ENCODE data around the gene RCC2. TPM values are rescaled to one million over a fixed set of nuclear protein-coding genes. Genes with fewer than 3 reads are reported as not detected.

RCC2 gene
- total RNA-seq, 2 experiments from 2014 or later = 145 to 147 TPM

DNA sequence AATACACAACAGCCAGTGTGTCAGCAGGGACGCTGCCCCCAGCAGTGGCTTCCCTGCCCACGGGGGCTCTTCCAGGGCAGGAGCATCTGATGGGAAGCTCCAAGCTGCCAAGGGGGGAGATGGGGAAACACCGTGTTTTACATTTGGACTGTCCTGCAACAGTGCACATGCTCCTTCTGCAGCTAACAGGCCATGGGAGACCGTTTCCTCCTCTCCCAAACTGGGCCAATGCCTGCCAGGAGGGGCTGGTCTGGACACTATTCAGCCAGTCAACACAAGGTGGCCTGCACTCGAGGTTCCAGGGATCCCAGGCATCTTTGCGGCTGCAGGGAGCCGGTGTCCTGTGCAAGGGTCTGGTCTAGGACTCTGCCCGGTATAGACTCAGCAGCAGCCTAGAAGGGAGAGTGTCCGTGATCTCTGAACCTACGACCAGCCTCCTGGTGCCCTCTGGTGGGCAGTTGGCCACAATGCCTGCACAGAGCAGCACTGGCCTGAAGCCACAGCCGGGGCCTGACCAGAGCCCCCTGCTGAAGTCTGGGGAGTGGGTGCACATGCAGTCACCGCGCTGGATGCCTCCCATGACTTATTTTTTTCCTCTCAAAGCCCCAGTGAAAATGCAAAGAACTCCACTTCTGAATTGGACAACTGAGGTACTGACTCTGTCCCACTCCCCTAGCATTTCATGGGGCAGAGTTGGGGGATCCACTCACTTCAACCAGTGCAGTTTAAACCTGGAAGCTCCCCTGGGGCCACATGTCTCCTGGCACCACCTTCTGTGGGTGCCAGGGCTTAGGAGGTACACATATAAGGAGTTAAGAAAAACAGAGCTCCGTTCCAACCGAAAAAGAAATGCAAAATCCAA is 33.3 kb downstream of the RCC2 start:
- no peaks in the 10 kb centered on the region for H3K9me3 Mint-ChIP-seq
- DNase-seq = peak; percentile 67
- peak; percentile 89 for ATAC-seq
- POLR2A ChIA-PET = interaction anchor here (0.7 to 1.0 kb wide), 3 partner anchors 11 to 200 kb away, joined by 3 read pairs; no protein-coding TSS in a partner anchor
- no peaks in the 10 kb centered on the region for H3K27me3 Mint-ChIP-seq
- H3K36me3 Mint-ChIP-seq (ENCODE audit: low read depth) = peaks cover 28% of the 10 kb centered on the region
- H3K4me3 Mint-ChIP-seq = no peak overlapping the region
- H3K27ac Mint-ChIP-seq = no peak overlapping the region
- intact Hi-C loops (cut with micrococcal nuclease) = no loop called here
- CTCF ChIA-PET = interaction anchor here (1.2 kb wide), 1 partner anchor 9 kb away, joined by 3 read pairs; no protein-coding TSS in a partner anchor
- TF ChIP-seq, protein P1, sequence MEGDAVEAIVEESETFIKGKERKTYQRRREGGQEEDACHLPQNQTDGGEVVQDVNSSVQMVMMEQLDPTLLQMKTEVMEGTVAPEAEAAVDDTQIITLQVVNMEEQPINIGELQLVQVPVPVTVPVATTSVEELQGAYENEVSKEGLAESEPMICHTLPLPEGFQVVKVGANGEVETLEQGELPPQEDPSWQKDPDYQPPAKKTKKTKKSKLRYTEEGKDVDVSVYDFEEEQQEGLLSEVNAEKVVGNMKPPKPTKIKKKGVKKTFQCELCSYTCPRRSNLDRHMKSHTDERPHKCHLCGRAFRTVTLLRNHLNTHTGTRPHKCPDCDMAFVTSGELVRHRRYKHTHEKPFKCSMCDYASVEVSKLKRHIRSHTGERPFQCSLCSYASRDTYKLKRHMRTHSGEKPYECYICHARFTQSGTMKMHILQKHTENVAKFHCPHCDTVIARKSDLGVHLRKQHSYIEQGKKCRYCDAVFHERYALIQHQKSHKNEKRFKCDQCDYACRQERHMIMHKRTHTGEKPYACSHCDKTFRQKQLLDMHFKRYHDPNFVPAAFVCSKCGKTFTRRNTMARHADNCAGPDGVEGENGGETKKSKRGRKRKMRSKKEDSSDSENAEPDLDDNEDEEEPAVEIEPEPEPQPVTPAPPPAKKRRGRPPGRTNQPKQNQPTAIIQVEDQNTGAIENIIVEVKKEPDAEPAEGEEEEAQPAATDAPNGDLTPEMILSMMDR (IDR thresholded peaks at IDR 0.05) = peak; percentile 79
- H3K4me1 Mint-ChIP-seq (ENCODE audit: low read depth) = no peaks in the 10 kb centered on the region

DNA sequence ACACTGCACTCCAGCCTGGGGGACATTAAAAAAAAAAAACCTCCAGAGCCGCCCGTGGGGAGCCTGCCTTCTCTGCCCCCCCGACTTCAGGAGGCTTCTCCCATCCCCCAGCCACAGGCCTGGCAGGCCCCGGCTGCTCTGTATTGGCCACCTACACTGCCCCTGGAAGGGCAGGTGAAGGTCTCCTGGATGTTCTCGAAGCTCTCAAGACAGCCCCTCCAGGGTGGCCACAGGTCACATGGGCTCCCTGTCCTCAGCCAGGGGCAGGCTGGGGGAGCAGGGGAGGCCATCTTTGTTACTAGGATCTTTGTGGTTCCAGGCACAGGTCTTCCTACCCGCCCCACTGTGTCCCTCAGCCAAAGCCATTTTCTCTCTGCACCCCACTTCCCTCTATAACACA is 34.7 kb downstream of the RCC2 start:
- ChIA-PET POLR2A (interaction anchor here (0.6 kb wide), 1 partner anchor 9 kb away, joined by 3 read pairs; no protein-coding TSS in a partner anchor), CTCF (interaction anchor here (1.2 kb wide), 1 partner anchor 8 kb away, joined by 3 read pairs; no protein-coding TSS in a partner anchor)
- H3K4me1 Mint-ChIP-seq (ENCODE audit: low read depth) = no peaks in the 10 kb centered on the region
- no peak overlapping the region for H3K4me3 Mint-ChIP-seq
- TF ChIP-seq, protein P1 (IDR thresholded peaks at IDR 0.05) = no peak
- no peak overlapping the region for H3K27ac Mint-ChIP-seq
- no peak for DNase-seq
- H3K36me3 Mint-ChIP-seq (ENCODE audit: low read depth) = peaks cover 18% of the 10 kb centered on the region
- H3K27me3 Mint-ChIP-seq = no peaks in the 10 kb centered on the region
- no peaks in the 10 kb centered on the region for H3K9me3 Mint-ChIP-seq
- intact Hi-C loops (cut with micrococcal nuclease) = no loop called here
- no peak for ATAC-seq

DNA sequence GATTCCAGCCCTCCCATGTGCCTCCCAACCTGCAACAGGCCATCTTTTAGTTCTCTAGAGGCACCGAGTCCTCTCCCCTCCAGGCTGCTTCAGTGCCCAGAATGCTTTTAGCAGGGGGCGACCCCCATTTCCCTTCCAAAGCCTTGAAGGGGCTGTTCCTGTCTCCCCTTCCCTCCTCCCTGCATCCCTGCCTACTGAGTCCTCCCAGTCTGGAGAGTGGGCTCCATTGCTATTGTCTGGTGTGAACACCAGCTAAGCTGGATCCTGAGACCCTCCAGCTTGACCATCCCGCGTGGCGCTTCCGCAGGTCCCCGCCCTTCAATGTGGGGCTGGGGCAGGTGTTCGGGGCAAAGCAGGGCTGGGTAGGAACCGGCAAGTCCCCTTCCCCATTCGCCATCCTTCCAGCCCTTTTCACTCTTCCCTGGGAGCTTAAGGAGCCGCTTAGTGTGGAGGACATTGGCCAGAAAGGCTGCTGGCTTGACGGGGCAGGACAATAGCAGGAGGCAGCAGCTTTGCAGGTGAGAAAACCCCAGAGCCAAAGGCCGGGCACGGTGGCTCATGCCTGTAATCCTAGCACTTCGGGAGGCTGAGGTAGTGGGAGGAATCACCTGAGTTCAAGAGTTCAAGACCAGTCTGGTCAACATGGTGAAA is 35.3 kb downstream of the RCC2 start:
- ChIA-PET CTCF (no interaction called here), POLR2A (no interaction called here)
- H3K9me3 Mint-ChIP-seq = no peaks in the 10 kb centered on the region
- ATAC-seq = no peak
- H3K27ac Mint-ChIP-seq = no peak overlapping the region
- H3K36me3 Mint-ChIP-seq (ENCODE audit: low read depth) = peaks cover 14% of the 10 kb centered on the region
- TF ChIP-seq, protein P1 (IDR thresholded peaks at IDR 0.05) = no peak
- no peak for DNase-seq
- no peaks in the 10 kb centered on the region for H3K4me1 Mint-ChIP-seq (ENCODE audit: low read depth)
- H3K4me3 Mint-ChIP-seq = no peak overlapping the region
- intact Hi-C loops (cut with micrococcal nuclease) = no loop called here
- H3K27me3 Mint-ChIP-seq = no peaks in the 10 kb centered on the region

DNA sequence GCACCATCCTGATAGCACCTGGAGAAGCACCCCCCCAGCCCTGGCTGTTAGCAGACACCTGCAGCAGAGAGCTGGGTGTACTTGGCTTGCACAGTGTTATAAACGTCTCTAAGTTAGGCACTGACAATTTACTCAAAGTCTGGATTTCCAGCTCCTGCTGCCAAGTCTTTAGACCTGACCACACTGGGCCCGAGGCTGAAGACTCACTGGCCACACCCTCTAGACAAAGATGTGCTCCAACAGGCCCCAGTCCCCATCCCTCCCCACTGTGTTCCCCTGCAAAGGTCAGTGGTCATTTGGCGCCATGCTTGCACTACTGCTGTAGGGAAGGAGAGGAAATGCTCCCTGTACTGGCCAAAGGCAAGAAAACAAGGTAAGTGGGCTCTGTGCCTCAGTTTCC is 36.4 kb downstream of the RCC2 start:
- no peaks in the 10 kb centered on the region for H3K4me1 Mint-ChIP-seq (ENCODE audit: low read depth)
- H3K9me3 Mint-ChIP-seq = no peaks in the 10 kb centered on the region
- CTCF ChIA-PET = no interaction called here
- no peak overlapping the region for H3K4me3 Mint-ChIP-seq
- DNase-seq (no peak), ATAC-seq (no peak)
- H3K36me3 Mint-ChIP-seq (ENCODE audit: low read depth) = peaks cover 5% of the 10 kb centered on the region
- no peaks in the 10 kb centered on the region for H3K27me3 Mint-ChIP-seq
- no peak overlapping the region for H3K27ac Mint-ChIP-seq
- TF ChIP-seq, protein P1 (IDR thresholded peaks at IDR 0.05) = no peak
- POLR2A ChIA-PET = interaction anchor here (0.8 kb wide), 1 partner anchor 26 kb away, joined by 3 read pairs; no protein-coding TSS in a partner anchor
- intact Hi-C loops (cut with micrococcal nuclease) = no loop called here

DNA sequence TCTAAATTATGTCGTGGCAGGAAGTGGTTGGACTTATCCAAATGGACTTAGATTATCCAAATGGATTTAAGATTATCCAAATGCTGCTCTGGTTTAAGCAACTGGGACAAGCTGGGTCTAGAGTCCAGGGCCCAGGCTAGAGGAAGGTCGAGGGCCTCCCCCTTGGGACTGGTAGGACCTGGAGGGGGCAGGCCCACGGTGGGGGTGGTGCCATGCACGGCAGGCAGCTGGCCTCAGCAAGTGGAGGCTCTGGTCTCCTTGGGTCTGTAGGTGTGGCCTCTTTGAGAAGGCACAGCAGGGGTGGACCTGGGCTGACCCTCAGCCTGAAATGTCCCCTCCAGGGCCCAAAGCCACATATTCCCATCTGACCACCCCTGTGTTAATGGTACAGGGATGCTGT is 37.6 kb downstream of the RCC2 start:
- intact Hi-C loops (cut with micrococcal nuclease) = no loop called here
- CTCF ChIA-PET = no interaction called here
- peaks cover 3% of the 10 kb centered on the region for H3K36me3 Mint-ChIP-seq (ENCODE audit: low read depth)
- POLR2A ChIA-PET = no interaction called here
- ATAC-seq (no peak), DNase-seq (no peak)
- H3K27me3 Mint-ChIP-seq = no peaks in the 10 kb centered on the region
- no peaks in the 10 kb centered on the region for H3K4me1 Mint-ChIP-seq (ENCODE audit: low read depth)
- TF ChIP-seq, protein P1 (IDR thresholded peaks at IDR 0.05) = no peak
- no peak overlapping the region for H3K27ac Mint-ChIP-seq
- no peak overlapping the region for H3K4me3 Mint-ChIP-seq
- H3K9me3 Mint-ChIP-seq = no peaks in the 10 kb centered on the region

Measured in activated CD8-positive, alpha-beta T cell treated with anti-CD3 and anti-CD28 coated beads for 36 hours (primary cell).